ENCODE data around the gene KRT17. TPM values are rescaled to one million over a fixed set of nuclear protein-coding genes. Genes with fewer than 3 reads are reported as not detected.

KRT17 gene
- total and polyA plus RNA-seq, 9 of the 15 experiments (the other 6 are each of a cell fraction or from before 2014, with no cell fraction given), result 0.23 to 0.25 TPM; not detected in 7

GRCh38 chr17:41665566-41666236 is 41.3 kb upstream of the KRT17 start (continued):
- TF ChIP-seq ELK3 (CRISPR knock-in tag; IDR thresholded peaks at IDR 0.05), result no peak
- peak in 1 of 2 experiments; percentile 61; a peak in 1 of 4 replicates for TF ChIP-seq NONO (IDR thresholded peaks at IDR 0.05; ENCODE audit: low read depth in 2 of 2, low read length in 1 of 2)
- peak; percentile 64 for TF ChIP-seq CCNT2 (IDR thresholded peaks at IDR 0.05; ENCODE audit: borderline replicate concordance, extremely low read depth, insufficient read length, low read depth, low read length)
- TF ChIP-seq MYBL2 (IDR thresholded peaks at IDR 0.05; ENCODE audit: low read depth), result no peak
- TF ChIP-seq MYBL2 (CRISPR knock-in tag; IDR thresholded peaks at IDR 0.05; ENCODE audit: borderline replicate concordance), result no peak
- no peak for TF ChIP-seq BRF1 (IDR thresholded peaks at IDR 0.05; ENCODE audit: borderline replicate concordance, extremely low read depth, insufficient read length)
- TF ChIP-seq RAD21 (CRISPR knock-in tag; conservative IDR thresholded peaks at IDR 0.05 in 1 of 2, IDR thresholded peaks at IDR 0.05 in 1 of 2), result peak in 1 of 2 experiments; percentile 21; a peak in 2 of 4 replicates
- no peak for TF ChIP-seq ZNF224 (CRISPR knock-in tag; IDR thresholded peaks at IDR 0.05)
- TF ChIP-seq, protein P1, sequence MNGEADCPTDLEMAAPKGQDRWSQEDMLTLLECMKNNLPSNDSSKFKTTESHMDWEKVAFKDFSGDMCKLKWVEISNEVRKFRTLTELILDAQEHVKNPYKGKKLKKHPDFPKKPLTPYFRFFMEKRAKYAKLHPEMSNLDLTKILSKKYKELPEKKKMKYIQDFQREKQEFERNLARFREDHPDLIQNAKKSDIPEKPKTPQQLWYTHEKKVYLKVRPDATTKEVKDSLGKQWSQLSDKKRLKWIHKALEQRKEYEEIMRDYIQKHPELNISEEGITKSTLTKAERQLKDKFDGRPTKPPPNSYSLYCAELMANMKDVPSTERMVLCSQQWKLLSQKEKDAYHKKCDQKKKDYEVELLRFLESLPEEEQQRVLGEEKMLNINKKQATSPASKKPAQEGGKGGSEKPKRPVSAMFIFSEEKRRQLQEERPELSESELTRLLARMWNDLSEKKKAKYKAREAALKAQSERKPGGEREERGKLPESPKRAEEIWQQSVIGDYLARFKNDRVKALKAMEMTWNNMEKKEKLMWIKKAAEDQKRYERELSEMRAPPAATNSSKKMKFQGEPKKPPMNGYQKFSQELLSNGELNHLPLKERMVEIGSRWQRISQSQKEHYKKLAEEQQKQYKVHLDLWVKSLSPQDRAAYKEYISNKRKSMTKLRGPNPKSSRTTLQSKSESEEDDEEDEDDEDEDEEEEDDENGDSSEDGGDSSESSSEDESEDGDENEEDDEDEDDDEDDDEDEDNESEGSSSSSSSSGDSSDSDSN (IDR thresholded peaks at IDR 0.05; ENCODE audit: borderline replicate concordance in 1 of 2, low read depth in 2 of 2, low read length in 2 of 2), result peak in 1 of 2 experiments; percentile 71; a peak in 1 of 4 replicates
- TF ChIP-seq MAFF (IDR thresholded peaks at IDR 0.05; ENCODE audit: low read length), result no peak
- TF ChIP-seq ZNF146 (CRISPR knock-in tag; IDR thresholded peaks at IDR 0.05; ENCODE audit: unreplicated experiment), result no peak
- no peak for TF ChIP-seq THRAP3 (IDR thresholded peaks at IDR 0.05; ENCODE audit: borderline replicate concordance)
- TF ChIP-seq, protein P2, sequence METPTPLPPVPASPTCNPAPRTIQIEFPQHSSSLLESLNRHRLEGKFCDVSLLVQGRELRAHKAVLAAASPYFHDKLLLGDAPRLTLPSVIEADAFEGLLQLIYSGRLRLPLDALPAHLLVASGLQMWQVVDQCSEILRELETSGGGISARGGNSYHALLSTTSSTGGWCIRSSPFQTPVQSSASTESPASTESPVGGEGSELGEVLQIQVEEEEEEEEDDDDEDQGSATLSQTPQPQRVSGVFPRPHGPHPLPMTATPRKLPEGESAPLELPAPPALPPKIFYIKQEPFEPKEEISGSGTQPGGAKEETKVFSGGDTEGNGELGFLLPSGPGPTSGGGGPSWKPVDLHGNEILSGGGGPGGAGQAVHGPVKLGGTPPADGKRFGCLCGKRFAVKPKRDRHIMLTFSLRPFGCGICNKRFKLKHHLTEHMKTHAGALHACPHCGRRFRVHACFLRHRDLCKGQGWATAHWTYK (CRISPR knock-in tag; IDR thresholded peaks at IDR 0.05), result no peak
- TF ChIP-seq, protein P3, sequence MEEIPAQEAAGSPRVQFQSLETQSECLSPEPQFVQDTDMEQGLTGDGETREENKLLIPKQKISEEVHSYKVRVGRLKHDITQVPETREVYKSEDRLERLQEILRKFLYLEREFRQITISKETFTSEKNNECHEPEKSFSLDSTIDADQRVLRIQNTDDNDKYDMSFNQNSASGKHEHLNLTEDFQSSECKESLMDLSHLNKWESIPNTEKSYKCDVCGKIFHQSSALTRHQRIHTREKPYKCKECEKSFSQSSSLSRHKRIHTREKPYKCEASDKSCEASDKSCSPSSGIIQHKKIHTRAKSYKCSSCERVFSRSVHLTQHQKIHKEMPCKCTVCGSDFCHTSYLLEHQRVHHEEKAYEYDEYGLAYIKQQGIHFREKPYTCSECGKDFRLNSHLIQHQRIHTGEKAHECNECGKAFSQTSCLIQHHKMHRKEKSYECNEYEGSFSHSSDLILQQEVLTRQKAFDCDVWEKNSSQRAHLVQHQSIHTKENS (CRISPR knock-in tag; IDR thresholded peaks at IDR 0.05), result no peak
- TF ChIP-seq ZNF280A (IDR thresholded peaks at IDR 0.05; ENCODE audit: low read depth, partially characterized antibody), result no peak
- TF ChIP-seq SP1 (CRISPR knock-in tag; IDR thresholded peaks at IDR 0.05), result no peak; the same call in 1 of the 2 replicates
- TF ChIP-seq LCOR (CRISPR knock-in tag; IDR thresholded peaks at IDR 0.05), result no peak
- no peak for TF ChIP-seq ZNF217 (CRISPR knock-in tag; IDR thresholded peaks at IDR 0.05)
